ENCODE data around the gene SLCO2B1.

DNA sequence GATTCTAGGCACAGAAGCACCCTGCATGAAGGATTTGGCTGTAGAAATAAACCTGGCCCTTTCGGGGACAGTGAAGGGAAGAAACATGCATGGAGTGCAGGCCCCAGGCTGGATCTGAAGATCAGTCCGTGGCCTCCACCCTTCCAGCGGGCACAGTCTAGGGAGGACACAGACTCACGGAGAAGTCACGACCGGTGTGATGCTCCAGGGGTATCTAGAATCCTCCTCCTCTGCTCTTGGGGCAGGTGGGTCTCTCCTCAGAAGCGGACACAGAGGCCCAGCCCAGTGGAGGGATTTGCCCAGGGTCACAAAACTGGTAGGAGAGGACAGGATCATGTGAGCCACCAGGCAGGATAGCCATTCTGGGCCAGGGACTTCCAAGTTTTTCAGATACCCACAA, 22.4 kb downstream of the SLCO2B1 start:
- TF ChIP-seq CTCF (IDR thresholded peaks at IDR 0.05), result no peak
- TF ChIP-seq POLR2A (IDR thresholded peaks at IDR 0.05), result no peak

All from Peyer's patch (tissue), 4 donors.